Natural killer cell (primary cell): Measurements from ENCODE around the gene TYK2. TPM values are rescaled to one million over a fixed set of nuclear protein-coding genes. Genes with fewer than 3 reads are reported as not detected.

Experiments used
- ATAC-seq, 3 donors: fragments of 150-1000 bp in 2 of 3; fragments of 200-7000 bp in 1 of 3; cut with Tn5 transposase; 1 replicate in 1 of 3; 2 replicates in 2 of 3; pipeline ENCODE4 v1.10.0; 2021; ENCODE audit warnings: mild to moderate bottlenecking in 2 of 3, moderate library complexity in 2 of 3
- DNase-seq, 2 donors: peaks; one replicate each; pipeline versions ENCODE4 v3.0.0 to v3.0.0-alpha.2; 2013 to 2021; ENCODE audit warnings: mixed read lengths in 1 of 2
- H3K27ac ChIP-seq: one replicate; pipeline ENCODE4 v1.5.1; 2013; ENCODE audit warnings: mild to moderate bottlenecking, low read length
- H3K27me3 ChIP-seq: one replicate; pipeline ENCODE4 v1.6.1; 2013; ENCODE audit warnings: low read length; ENCODE audit not compliant: control insufficient read depth, insufficient read depth
- H3K36me3 ChIP-seq: one replicate; pipeline ENCODE4 v1.6.1; 2013; ENCODE audit warnings: low read length; ENCODE audit not compliant: control insufficient read depth, insufficient read depth
- H3K4me1 ChIP-seq: one replicate; pipeline ENCODE4 v1.6.1; 2013; ENCODE audit warnings: low read length; ENCODE audit not compliant: control insufficient read depth, insufficient read depth
- H3K4me3 ChIP-seq: one replicate; pipeline ENCODE4 v1.5.1; 2013; ENCODE audit warnings: low read length
- H3K9me3 ChIP-seq: one replicate; pipeline ENCODE4 v1.6.1; 2013; ENCODE audit warnings: low read length; ENCODE audit not compliant: control insufficient read depth, insufficient read depth
- H3K27ac Mint-ChIP-seq, 2 donors: one replicate each; pipeline ENCODE4 v1.8.0; 2022; ENCODE audit warnings: mild to moderate bottlenecking in 2 of 2, mixed read lengths in 2 of 2, moderate library complexity in 1 of 2
- H3K27me3 Mint-ChIP-seq, 2 donors: one replicate each; pipeline ENCODE4 v1.8.0; 2022; ENCODE audit warnings: low read depth in 2 of 2, mixed read lengths in 2 of 2
- H3K36me3 Mint-ChIP-seq: one replicate; pipeline ENCODE4 v1.8.0; 2022; ENCODE audit warnings: mixed read lengths
- H3K4me1 Mint-ChIP-seq, 2 donors: one replicate each; pipeline ENCODE4 v1.8.0; 2022; ENCODE audit warnings: mixed read lengths in 2 of 2
- H3K4me3 Mint-ChIP-seq: one replicate; pipeline ENCODE4 v1.8.0; 2022; ENCODE audit warnings: mild to moderate bottlenecking, moderate library complexity, mixed read lengths
- H3K9me3 Mint-ChIP-seq, 2 donors: one replicate each; pipeline ENCODE4 v1.8.0; 2022; ENCODE audit warnings: mixed read lengths in 2 of 2
- WGBS: methylation state at CpG from one replicate; pipeline ENCODE4 v1.1.7; 2013; ENCODE audit warnings: missing lambda C conversion rate; ENCODE audit not compliant: insufficient coverage; 5-methylcytosine and 5-hydroxymethylcytosine counted together
- intact Hi-C: fragments of 100-400 bp; cut with micrococcal nuclease; formaldehyde crosslinking; loops from one replicate; pipeline ENCODE4 v1.14.2; 2022
- total RNA-seq, 4 donors: library from RNA; stranded (reverse); fragments of 120-200 nt in 1 of 4; gene quantifications; one replicate each; pipeline versions ENCODE4 v1.2.3 to v1.2.4, GENCODE V29; 2013 to 2022
- TF ChIP-seq, protein P1 (sequence below): fragments of 200-600 bp; IDR thresholded peaks from one replicate; pipeline ENCODE4 v1.8.0; 2022; ENCODE audit warnings: antibody characterized with exemption

Gene TYK2
- total RNA-seq, 3 donors from 2014 or later (not counting 1 experiment from before 2014, with no cell fraction given): 401 to 469 (median 454) TPM

DNA sequence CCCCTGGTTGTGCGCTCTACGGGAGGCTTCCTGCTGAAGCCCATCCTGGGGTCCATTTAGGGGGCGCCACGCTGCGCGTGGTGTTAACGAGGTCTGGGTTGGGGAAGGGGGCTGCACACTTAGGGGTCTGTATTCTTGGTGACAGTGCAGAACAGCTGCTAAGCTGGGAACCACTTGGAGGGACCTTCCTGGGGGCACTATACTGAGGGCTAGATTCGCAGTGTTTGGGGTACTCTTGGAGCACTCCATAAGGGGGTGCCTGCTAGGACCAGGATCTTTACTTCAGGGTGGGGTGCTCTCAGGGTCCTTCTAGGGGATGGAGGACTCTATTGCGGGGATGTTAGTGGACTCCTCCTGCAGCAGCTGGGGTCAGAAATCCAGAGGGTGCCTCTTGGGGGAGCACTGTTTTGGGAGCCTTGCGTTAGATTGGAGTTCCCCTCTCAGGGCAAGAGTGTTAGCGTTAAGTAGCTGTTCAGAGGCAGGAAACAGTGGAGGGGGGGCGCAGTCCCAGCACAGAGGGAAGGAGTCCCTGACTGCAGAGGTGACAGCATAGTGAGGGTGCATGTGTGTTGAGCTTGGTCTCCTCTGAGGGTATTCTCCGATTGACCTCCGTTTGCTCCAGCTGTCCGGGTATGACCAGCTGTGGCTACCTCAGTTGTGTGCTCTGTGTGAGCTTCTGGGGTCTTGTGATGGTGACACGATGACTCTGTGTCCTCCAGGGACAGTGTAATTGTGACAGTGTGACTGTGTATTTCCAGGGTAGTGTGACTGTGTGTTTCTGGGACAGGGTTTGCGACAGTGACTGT is 41.1 kb upstream of the TYK2 start:
- Mint-ChIP-seq H3K4me1 (peaks cover 41 to 64% of the 10 kb centered on the region in 2 donors), H3K36me3 (no peaks in the 10 kb centered on the region), H3K27me3 (peaks cover 21 to 34% of the 10 kb centered on the region in 2 donors), H3K9me3 (no peaks in the 10 kb centered on the region), H3K4me3 (peak overlapping the region; percentile 68), H3K27ac (peak overlapping the region; percentile 71 to 84)
- Histone ChIP-seq H3K27ac (no peak overlapping the region), H3K4me3 (no peak overlapping the region), H3K9me3 (no peaks in the 10 kb centered on the region), H3K27me3 (peaks cover 48% of the 10 kb centered on the region), H3K4me1 (peaks cover 88% of the 10 kb centered on the region), H3K36me3 (no peaks in the 10 kb centered on the region)
- TF ChIP-seq, protein P1, sequence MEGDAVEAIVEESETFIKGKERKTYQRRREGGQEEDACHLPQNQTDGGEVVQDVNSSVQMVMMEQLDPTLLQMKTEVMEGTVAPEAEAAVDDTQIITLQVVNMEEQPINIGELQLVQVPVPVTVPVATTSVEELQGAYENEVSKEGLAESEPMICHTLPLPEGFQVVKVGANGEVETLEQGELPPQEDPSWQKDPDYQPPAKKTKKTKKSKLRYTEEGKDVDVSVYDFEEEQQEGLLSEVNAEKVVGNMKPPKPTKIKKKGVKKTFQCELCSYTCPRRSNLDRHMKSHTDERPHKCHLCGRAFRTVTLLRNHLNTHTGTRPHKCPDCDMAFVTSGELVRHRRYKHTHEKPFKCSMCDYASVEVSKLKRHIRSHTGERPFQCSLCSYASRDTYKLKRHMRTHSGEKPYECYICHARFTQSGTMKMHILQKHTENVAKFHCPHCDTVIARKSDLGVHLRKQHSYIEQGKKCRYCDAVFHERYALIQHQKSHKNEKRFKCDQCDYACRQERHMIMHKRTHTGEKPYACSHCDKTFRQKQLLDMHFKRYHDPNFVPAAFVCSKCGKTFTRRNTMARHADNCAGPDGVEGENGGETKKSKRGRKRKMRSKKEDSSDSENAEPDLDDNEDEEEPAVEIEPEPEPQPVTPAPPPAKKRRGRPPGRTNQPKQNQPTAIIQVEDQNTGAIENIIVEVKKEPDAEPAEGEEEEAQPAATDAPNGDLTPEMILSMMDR: peak; percentile 52
- ATAC-seq (no peak), DNase-seq (peak in 1 of 2 donors; percentile 63)
- intact Hi-C loops: loop anchor here (5.0 kb wide), 1 partner anchor 231 kb away; the partner anchor contains the start of gene ILF3
- WGBS: 27% methylated on average over 17 of the region's 17 CpGs

DNA sequence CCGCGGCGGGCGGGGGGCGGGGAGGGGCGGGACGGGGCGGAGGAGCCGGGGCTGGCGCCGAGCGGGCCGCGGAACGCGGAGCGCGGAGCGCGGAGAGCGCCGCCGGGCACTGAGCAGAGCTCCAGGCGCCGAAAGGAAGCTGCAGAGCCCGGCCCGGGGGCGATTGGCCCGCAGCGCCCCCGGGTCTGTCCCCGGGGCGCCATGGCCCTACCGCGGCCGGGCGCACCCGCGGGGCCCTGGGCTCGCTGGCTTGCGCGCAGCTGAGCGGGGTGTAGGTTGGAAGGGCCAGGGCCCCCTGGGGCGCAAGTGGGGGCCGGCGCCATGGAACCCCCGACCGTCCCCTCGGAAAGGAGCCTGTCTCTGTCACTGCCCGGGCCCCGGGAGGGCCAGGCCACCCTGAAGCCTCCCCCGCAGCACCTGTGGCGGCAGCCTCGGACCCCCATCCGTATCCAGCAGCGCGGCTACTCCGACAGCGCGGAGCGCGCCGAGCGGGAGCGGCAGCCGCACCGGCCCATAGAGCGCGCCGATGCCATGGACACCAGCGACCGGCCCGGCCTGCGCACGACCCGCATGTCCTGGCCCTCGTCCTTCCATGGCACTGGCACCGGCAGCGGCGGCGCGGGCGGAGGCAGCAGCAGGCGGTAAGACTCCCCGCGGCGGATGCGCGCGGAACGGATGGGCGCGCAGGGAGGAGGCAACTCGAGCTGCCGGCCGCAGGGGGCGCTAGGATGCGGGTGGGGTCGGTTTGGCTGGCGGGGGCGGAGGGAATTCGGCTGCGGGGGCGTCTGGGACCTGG is 40.3 kb upstream of the TYK2 start, which contains the start of gene PDE4A:
TSS of gene PDE4A (plus strand) at position 95 of the 796 bp plus-strand sequence. CDS start at position 322, 227 bp downstream.
- peak within 1 kb of the TSS; percentile 71 to 95 for H3K27ac Mint-ChIP-seq
- Histone ChIP-seq H3K27me3 (peaks cover 48% of the 10 kb centered on the region), H3K36me3 (no peaks in the 10 kb centered on the region), H3K27ac (no peak within 1 kb of the TSS), H3K9me3 (no peaks in the 10 kb centered on the region), H3K4me3 (no peak within 1 kb of the TSS), H3K4me1 (peaks cover 88% of the 10 kb centered on the region)
- peaks cover 49 to 72% of the 10 kb centered on the region in 2 donors for H3K4me1 Mint-ChIP-seq
- TF ChIP-seq, protein P1: peak; percentile 77
- WGBS: under 1% methylated on average over 104 of the region's 104 CpGs
- H3K27me3 Mint-ChIP-seq: peaks cover 21 to 34% of the 10 kb centered on the region in 2 donors
- H3K9me3 Mint-ChIP-seq: no peaks in the 10 kb centered on the region
- DNase-seq: peak; percentile 73 to 82
- intact Hi-C loops: loop anchor here (5.0 kb wide), 1 partner anchor 232 kb away; the partner anchor contains the start of gene ILF3
- peak within 1 kb of the TSS; percentile 77 for H3K4me3 Mint-ChIP-seq
- no peak for ATAC-seq
- H3K36me3 Mint-ChIP-seq: no peaks in the 10 kb centered on the region

DNA sequence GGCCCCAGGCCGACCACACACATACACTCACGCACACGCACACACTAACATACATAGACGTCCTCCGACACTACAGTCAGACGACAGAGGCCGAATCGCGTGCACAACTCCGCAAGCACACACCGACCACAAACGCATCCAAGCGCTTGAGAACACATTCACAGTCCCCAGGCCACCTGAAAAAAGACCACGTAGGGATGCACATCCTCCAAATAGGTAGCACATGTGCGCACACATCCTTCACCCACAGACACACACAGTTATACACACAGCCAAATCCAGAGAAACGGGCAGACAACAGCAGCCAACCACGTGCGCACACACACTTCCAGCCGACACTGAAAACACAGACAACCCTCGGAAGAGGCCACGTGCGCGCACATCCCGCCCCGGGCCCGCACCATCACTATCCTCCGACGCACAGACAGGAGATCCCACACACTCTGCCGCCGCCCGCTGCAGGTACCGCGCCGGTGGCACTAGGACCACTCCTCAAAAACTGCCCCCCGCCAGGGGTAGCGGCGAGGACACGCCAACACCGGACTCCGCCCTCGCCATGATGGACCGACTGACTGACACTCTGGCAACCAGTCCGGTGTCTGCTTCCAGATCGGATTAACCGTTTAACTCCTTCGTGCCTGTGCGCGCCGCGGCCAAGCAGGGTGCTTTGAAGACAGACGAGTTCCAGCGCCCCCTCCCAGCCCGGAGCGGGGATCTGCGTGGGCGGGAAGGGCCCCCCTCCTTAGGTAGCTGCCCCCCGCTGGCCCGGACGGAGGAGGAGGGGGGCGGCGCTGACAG is 39.5 kb upstream of the TYK2 start:
- peak in 1 of 2 donors; percentile 84 for DNase-seq
- peaks cover 48% of the 10 kb centered on the region for H3K27me3 ChIP-seq
- intact Hi-C loops: loop anchor here (5.0 kb wide), 1 partner anchor 232 kb away; the partner anchor contains the start of gene ILF3

More for the DNA sequence above, 39.5 kb upstream of the TYK2 start:
- H3K4me1 ChIP-seq: peaks cover 83% of the 10 kb centered on the region
- H3K9me3 Mint-ChIP-seq: no peaks in the 10 kb centered on the region
- H3K27ac ChIP-seq: no peak overlapping the region
- H3K36me3 ChIP-seq: no peaks in the 10 kb centered on the region
- H3K27me3 Mint-ChIP-seq: peaks cover 21 to 34% of the 10 kb centered on the region in 2 donors
- H3K4me3 Mint-ChIP-seq: peak overlapping the region; percentile 77
- peak overlapping the region; percentile 71 to 95 for H3K27ac Mint-ChIP-seq
- TF ChIP-seq, protein P1: no peak
- H3K36me3 Mint-ChIP-seq: no peaks in the 10 kb centered on the region
- ATAC-seq: peak in 2 of 3 donors; percentile 1 to 5
- H3K4me1 Mint-ChIP-seq: peaks cover 45 to 71% of the 10 kb centered on the region in 2 donors
- H3K9me3 ChIP-seq: no peaks in the 10 kb centered on the region
- no peak overlapping the region for H3K4me3 ChIP-seq
- under 1% methylated on average over 60 of the region's 61 CpGs for WGBS
